Right hindlimb (tissue), 1 donor: ENCODE results near the gene JKAMP.

Experiments used
- DNase-seq: peaks from one replicate; pipeline ENCODE4 v3.0.0-alpha.2; 2018

JKAMP gene

DNA sequence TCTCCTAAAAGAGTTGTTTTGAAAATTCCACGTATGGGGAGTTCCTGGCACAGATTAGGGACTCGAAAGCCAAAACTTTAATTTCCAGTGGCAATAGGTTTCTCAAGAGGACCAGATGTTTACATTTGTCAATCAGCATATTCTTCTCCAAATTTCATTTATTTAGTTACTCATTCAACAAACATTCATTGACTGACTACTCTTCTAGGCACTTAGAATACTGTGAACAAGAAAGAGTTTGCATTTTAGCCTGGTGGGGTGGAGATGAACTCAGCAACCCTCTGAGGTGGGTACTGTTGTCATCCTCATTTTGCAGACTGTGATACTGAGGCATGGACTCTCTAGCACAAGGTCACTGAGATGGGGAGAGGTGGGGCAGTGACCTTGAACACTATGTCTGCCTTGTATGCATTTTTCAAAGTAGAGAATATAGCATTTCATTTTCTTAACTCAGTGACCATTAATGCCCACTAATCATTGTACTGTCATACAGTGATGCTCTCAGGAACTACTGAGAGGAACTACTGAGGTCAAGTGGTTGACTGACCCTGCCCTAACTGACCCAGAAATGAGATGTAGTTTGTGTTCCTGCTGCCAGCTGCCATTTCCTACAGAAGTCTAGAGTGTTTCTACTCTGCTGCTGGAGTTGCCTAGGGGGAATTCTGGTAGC, 2.3 kb upstream of the JKAMP start:
- no peak for DNase-seq

DNA sequence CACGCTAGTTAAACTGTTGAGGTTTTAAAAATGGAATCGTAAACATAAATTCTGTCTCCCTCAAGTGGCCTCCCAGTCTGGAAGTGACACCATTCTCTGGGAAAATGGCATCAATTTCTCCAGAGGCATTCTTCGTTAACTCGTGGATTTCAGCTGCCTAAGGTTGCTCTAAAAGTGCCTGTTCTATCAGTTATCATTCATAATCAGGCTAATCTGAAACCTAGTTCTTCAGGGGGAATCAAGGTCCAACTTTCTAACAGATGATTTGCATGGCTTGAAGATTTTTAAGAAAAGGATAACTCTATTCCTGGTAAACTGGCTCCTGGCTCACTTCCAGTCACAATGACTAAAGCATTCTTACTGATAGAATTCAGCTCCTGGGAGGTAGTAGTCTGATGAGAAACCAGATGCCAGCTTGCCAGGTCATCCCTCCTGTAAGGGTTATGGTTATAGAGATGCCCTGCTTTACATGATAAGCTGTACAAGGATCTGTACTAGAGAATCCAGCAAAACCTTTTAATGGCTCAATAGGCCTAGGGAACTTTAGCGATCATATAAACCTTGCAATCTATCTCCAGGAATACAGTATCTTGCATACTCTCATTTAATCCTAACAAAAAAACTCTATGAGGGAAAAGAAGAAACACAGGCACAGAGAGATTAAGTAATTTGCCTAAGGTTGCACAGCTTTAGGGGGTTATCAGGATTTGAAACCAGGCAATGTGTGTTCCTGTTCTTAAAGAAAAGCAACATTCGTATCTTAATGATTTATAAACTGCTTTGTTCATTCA, 1.6 kb upstream of the JKAMP start:
- DNase-seq: no peak

DNA sequence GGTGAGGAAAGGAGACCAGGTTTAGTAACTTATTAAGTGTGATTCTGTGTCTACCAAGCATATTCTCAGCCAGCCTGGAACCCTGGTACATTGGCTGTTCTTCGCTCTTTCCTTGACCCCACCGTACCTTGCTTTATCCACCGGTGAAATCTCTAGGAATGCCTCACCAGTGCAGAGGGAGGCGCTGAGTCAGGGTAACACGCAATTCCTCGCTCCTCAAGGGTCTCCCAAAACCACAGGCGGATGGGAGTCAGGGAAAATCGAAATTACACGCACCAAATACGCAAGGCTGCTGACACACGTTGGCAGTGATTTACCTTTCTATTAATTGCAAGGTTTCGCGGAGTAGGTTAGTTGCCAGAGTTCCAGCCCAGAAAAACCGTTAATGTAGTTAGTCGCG, 954 bp upstream of the JKAMP start:
- DNase-seq: peak; percentile 42

DNA sequence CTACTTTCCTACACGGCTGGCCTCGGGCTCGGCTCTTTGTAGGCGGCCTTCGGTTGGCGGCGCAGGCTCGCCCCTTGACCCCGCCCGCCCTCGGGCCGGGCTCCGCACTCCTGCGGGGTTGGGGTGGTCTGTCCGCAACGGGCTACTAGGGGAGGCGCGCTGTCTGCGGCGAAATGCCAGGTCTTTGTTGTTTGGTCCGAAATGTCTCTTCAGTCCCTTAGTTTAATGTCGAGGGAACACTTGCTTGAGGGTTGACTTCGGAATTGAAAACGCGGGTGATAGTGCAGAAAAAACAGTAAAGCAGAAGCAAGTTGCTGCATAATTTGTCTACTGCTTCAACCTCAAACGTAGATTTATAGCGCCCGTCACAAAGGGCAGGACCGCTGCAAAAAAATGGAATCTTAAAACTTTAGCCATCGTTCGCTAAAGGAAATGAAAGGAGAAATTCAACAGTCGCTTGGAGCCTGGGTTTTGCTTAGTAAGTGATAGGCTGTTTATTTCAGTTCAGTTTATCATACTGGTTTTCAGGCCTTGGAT, 390 bp downstream of the JKAMP start:
- DNase-seq: no peak

DNA sequence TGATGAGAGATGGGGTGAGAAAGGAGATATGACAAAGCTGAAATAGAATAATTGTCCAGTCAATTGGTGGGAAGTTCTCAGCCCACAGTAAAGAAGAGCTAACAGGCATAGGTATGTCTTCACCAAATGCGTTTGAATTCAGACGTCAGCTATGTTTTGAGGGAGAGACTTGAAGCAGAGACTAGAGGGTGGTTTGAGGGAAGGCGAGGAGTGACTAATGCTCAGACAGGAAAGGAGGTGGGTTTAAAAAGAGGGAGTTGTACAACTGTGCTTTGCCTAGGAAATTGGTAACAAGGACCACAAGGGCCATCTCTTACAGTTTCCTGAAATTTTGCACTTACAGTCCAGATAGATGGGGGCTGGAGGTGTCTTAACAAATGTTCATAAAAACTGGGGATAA, 6.4 kb downstream of the JKAMP start:
- no peak for DNase-seq

DNA sequence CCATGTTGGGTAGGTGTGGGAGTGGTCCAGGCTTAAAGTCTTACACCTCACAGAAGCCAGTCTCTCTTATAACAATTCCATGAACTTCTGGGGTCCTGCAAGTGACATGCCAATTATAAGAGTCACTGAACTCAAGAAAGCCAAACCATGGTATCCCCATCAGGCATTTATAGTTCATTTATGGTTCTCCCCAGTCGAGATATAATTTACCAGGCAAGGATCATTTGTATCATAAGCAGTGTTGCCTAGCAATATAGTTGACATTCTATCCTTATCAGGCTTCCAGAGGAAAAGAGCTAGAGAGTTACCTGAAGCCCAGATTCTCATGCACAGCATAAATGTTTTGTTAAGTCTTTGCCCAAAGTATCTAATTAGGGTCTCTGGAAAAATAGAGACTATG, 8.1 kb downstream of the JKAMP start:
- DNase-seq: no peak

DNA sequence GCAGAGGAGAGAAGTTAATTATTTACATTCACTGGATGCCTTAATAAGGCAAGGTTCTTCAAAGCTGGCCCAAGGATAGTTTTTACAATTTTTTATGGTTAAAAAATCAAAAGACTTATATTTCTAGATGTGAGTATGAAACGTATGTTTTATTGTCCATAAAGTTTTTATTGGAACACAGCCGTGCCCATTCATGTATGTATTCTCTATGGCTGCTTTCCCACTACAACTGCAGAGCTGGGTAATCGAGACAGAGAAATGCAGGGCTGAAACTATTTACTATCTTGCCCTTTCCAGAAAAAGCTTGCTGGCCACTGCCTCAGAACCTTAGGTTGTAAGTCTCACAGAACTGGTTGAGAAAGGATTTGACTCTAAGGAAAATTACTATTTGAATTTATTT, 16.4 kb downstream of the JKAMP start:
- DNase-seq: no peak

DNA sequence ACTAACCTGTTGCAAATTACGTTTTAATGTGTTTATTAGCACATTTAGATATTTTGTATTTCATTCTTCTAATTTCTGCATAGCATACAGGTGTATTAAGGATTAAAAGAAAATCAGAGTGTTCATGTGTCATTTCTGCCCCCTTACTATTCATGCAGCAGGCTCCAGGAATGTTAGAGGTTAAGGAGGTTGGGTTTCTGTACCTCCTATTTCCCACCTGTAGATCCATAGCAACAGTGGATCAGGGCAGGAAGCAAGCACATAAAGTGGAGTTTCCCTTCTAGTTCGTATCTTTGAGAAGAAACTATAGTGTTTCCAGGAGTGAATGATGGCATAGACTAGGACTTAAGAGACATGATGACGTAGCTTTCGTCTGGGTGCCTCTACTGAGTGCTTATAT, 18.9 kb downstream of the JKAMP start:
- no peak for DNase-seq

DNA sequence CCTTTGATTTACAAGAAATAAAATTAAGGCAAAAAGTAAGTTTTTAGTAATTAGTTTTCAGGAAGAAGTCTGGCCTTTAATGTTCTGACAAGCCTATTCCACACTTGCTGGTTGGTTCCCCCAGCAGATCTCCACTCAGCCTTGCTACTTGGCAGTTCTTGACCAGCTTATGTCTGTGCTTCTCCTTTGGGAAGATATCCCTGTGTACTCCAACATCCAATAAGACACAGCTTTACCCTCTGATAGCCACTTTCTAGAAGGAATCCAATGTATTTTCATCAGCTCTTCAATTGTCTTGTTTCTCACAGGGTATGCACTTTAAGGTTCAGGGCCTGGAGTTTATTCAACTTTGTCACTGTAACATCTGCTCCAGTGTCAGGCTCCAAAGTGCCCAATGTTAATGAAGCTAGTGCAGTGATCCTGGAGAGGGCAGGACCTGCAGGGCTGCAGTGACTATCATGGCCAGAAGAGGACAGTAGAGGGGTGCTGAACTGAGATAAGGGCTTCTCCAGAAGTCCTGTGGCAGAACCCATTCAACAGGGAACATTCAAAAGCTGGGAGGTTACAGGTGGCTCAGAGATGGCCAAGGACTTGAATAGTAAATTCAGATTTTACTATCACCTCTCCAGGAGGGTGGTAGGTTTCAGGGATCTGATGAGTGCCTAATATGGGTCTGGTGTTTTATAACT, 22.9 kb downstream of the JKAMP start:
- DNase-seq: peak; percentile 59

DNA sequence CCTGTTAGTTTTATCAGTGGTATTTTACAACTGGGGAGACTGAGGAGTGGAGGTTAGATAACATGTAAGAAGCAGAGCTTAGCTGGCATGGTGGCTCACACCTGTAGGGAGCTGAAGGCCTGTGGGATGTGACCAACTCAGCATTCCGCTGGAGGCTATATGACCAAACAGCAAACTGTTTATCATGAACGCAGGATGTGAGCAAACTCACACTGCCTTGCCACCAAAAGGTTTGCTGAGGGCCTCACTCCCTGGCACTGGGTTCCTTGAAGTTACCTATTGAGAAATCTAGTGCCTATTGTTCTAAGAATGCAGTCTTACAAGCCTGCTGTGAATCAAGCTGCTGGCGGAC, 23.4 kb downstream of the JKAMP start:
- no peak for DNase-seq

DNA sequence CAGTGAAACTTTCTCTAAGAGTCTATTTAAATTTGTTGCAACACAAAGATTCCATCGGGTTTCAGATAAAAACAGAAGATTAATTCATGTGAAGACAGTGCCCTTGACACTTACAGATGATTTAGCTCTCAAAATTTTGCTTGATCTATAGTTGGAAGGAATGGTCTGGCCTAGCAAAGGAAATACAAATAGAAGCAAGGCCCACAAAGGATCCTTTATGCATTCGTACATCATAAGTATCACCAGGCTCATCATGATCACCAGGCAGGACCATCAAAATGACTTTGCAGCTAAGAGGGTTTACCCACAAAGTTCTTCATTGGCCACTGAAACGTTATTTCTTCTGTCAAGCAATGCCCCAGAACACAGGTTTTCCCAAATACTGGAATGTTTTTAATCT, 24.8 kb downstream of the JKAMP start:
- no peak for DNase-seq

DNA sequence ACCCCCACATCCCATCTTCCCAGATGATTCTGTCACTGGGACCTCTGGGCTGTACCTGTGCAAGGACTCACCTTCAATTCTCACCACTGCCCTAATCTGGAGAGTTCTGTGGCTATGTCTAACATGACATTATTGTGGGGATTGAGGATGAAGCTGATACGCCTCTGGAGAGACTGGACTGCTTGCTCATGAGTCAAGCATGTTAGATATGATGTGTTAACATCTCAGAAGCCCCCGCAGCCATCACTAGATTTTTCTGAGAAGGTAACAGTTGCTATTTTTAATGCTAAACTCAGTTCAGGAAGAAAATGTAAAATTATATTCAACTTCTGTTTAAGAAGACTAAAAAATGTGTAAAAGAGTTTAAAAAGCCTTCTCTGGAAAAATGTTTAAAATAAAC, 25.7 kb downstream of the JKAMP start:
- DNase-seq: no peak

DNA sequence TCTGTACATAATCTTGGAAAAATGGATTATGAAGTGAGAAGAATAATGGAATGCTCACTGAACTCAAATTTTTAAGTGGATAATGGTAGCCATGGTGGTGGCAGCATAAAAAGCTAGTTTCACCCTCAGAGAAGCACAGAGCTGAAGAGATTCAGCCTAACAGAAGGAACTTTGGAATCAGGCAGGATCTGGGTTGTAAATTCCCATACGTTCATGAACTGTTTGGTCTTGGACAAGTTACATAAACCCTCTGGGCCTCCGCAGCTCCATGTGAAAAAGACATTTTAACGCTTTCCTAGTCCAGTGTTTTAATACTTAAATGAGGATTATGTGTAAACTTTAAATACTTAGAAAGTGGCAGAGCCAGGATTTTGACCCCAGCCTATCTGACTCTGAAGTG, 26.6 kb downstream of the JKAMP start:
- DNase-seq: no peak

DNA sequence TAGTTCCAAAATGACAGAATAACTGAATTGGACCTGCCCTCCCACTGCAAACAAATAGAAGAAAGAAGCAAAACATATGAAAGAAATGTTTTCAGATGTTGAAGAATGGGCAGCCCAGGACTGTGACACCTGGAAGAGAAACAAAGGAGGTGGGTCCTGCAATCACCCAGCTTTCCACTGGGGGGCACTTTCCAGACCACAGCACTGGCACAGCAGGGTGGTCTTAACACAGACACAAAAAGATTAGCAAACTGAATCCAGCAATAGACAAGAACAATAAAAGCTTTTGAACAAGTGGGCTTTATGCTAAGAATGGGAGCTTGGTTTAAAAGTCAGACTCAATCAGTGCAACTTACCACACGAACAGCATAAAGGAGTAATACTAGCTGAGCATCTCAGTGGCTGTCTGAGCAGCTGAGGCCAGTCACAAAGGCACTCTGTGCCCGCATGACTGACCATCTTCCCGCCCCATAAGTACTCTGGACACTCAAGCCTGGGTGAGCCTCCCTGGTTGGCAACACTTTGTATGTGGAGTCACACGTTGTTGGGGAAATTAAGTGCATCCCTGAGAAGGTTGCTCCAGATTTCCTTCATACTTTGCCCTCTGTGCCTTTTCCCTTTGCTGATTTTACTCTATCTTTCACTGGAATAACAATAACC, 27.7 kb downstream of the JKAMP start:
- no peak for DNase-seq

DNA sequence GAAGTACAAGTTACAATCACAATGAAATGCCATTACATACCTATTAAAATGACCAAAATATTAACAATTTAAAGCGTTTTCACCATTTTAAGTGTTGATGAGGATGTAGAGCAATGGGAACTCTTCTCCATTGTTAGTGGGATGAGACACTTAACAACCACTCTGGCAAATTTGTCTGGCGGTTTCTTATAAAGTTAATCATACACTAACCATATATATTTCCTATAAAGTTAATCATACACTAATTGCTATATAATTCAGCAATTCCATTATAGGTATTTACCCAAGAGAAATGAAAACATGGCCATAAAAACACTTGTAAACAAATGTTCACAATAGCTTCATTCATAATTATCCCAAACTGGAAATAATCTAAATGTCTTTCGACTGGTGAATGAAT, 35.9 kb downstream of the JKAMP start:
- no peak for DNase-seq

DNA sequence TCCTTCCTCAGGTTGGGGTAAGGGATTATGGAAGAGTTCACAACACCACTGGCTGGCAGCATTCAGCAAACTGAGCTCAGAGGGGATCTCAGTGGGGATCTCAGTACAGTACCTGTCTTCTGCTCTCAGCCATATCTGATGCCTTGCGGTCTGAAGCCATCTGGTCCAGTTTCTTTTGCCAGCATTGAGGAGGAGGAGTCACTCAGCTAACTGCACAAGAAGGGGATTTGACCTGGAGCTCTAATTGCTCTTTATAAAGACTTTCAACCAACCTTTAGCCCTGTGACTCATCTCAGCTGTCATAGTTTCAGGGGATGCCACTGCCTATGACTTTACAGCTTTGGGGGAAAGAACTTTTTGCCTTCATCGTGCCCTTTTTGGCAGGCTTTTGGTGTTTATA, 44.9 kb downstream of the JKAMP start:
- DNase-seq: no peak

DNA sequence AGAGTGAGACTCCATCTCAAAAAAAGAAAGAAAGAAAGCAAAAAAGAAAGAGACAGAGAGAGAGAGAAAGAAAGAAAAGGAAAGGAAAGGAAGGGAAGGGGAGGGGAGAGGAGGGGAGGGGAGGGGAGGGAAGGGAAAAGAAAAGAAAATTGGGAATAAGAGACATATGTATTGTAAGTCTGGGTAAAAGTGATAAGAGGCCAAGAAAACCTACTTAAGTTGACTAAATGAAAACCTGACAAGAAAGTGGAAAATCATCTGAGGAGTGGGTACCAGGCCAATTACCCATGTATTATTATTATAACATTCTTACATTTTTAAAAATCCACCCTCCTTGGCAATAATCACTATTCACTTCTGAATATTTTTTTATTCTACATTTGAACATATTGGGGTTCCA, 46.0 kb downstream of the JKAMP start:
- no peak for DNase-seq

DNA sequence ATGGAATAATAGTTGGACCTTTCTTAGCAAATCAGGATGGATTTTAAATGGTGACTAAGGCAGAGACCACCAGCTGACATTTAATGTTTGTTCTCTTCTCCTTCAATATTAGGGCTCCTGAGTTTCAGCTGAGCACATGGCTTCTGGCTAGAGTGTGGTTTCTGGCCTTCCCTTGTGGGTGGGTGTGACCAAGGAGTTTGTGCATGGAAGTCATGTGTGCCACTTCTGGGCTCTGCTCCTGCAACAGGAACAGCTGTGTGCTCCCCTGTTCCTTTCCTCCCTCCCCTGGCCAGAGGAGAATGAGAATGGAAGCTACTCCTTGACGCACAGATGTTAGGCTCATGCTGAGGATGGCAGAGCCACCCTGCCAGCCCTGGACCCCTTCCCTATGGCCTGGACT, 48.1 kb downstream of the JKAMP start:
- DNase-seq: no peak

DNA sequence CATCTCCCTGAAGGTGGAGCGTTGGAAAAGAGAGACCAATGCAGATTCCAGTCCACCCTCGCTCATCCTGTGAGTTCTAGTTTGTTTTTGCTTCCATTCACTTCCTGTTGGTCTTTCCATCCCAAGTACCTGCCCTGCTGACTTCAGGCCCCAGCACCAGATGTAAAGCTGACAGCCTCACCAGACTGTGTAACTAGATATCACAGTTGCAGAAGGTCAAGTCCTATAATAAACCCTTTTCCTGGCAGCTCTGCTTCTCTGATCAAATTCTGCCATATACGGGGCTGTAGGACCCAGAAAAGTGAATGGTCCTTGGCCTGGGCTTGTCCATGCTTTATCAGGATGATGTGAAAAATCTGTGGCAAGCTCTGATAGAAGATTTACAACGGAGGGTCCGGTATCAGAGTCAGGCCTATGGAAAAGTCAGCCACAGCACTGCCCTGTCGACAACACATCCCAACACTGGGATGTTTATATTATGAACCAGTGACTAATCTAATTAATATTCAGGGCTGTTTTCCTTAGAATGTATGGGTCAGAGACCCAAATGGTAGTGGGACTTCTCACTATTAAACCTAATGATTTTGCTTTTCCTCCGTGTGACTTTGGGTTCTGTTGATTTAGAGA, 50.2 kb downstream of the JKAMP start:
- no peak for DNase-seq

DNA sequence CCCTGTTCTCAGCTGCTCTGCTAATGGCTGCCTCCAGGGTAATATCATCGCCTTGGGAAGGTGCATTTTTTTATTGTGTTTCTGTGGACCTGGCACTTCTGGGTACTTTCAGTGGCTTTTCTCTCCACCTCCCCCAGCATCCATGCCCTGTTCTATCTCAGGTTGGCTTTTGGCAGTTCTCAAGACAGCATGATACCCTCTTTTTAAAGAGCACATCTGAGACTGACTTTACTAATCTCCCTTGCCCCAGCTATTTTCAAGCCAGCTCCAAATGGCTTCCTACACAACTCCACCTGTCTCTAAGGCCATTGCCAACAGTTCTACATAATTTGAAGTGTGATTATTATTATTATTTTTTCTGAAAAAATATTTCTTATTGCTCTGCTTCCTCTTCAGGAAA, 53.2 kb downstream of the JKAMP start:
- DNase-seq: no peak

DNA sequence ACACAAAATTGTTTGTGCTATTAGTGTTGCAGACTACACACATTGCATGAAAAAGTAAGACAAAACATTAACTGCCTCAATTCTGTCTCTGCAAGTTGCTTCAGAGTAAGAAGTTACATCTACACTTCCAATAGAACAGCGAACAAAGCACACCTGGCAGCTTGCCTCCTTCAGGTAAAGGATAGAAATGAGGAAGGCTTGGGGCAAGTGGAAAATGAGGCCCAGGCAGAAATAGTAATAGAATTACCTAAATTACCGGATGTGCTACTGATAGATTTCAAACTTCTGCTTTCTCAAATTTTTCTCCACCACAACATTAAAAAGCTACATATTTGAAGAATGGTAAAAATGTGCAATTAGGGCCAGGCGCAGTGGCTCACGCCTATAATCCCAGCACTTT, 54.6 kb downstream of the JKAMP start:
- DNase-seq: no peak

DNA sequence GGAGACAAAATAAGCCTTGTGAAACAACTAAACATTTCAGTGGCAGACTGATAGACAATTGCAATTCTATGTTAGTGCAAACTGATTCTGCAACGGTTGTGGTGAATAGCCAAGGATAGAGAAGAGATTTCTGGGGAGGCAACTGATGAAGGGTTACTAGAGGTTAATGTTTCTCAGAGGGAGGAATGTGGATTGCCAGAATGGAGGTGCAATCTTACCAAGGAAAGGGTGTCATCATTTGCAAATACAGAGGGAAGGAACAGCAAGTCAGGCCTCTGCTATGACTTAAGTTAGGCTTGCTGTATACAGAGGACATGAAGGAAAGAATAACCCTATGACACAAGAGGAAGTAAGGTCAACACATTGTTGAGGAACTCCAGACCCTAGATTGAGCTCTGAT, 56.5 kb downstream of the JKAMP start:
- no peak for DNase-seq

DNA sequence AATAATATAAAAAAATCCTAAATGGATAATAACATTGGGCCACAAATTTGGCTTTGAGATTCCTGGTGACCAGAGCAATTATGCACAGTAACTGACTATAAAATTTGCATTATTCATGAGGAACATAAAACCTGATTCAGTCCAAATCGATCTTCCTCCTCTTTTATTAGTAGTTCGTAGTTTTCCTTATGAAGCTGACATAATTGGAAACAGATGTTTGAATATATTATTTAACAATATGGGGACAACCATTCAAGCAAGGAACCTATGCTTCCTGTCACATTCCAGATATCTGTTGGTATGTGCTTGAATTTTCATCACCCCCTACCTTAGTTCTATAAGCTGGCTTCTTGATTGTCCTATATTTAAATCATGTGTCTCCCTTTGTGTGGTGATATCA, 57.4 kb downstream of the JKAMP start:
- DNase-seq: no peak
